Stomach (tissue), 4 donors: ENCODE measurements around the gene GPRIN1.

Experiments
- CTCF ChIP-seq, 7 experiments: fragments of 450-650 bp in 4 of 7; fragments of 200-600 bp in 3 of 7; sonication (generic) in 3 of 7; IDR thresholded peaks; one replicate each; pipeline ENCODE4 v1.5.1; 2016 to 2019; ENCODE audit warnings: antibody characterized with exemption in 7 of 7, control low read depth in 2 of 7, mild to moderate bottlenecking in 1 of 7
- EP300 ChIP-seq: sonication (generic); formaldehyde crosslinking; IDR thresholded peaks from one replicate; pipeline ENCODE4 v1.6.1; 2017; ENCODE audit warnings: antibody characterized with exemption
- POLR2A ChIP-seq, 4 donors: fragments of 450-650 bp; IDR thresholded peaks; one replicate each; pipeline ENCODE4 v1.6.1; 2016; ENCODE audit warnings: antibody characterized with exemption in 4 of 4, control low read depth in 2 of 4, mild to moderate bottlenecking in 1 of 4, moderate library complexity in 1 of 4
- POLR2AphosphoS5 ChIP-seq, 3 donors: sonication (generic); formaldehyde crosslinking; IDR thresholded peaks; one replicate each; pipeline ENCODE4 v1.6.1; 2016; ENCODE audit warnings: antibody characterized with exemption in 3 of 3

GRCh38 chr5:176651472-176651980 lies 41.6 kb upstream of the GPRIN1 start:
- TF ChIP-seq CTCF (IDR thresholded peaks at IDR 0.05) (no peak), EP300 (no peak), POLR2A (IDR thresholded peaks at IDR 0.05) (no peak), POLR2AphosphoS5 (IDR thresholded peaks at IDR 0.05) (no peak)
